ENCODE data around the gene APOL4. TPM values are rescaled to one million over a fixed set of nuclear protein-coding genes. Genes with fewer than 3 reads are reported as not detected.
A peak's percentile ranks its signal among the peaks of the same experiment; 100 is the strongest.

APOL4 gene
- polyA plus RNA-seq, 1 donor (not counting 4 experiments of a cell fraction or from before 2014, with no cell fraction given): 0.08 TPM

DNA sequence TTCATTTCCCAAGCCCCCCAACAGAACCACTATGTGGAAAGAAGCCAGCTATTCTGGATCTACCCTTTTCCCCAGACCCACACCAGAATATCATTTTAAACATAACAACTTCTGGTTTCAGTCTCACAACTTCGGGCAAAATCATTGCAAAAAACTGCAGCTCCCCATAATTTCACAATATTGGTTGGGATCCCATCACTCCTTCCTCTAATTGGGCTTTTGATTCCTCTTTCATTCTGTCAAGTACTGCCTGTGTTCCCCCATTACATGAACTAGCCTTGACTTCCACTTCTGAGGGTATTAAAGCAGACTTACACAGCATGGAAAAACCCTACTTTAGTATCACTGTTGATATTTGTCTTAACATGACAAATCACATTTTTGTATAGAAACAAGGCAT is 37.0 kb downstream of the APOL4 start:
- no peak for TF ChIP-seq EZH2 (IDR thresholded peaks at IDR 0.05; ENCODE audit: low read length)
- TF ChIP-seq, protein P1, sequence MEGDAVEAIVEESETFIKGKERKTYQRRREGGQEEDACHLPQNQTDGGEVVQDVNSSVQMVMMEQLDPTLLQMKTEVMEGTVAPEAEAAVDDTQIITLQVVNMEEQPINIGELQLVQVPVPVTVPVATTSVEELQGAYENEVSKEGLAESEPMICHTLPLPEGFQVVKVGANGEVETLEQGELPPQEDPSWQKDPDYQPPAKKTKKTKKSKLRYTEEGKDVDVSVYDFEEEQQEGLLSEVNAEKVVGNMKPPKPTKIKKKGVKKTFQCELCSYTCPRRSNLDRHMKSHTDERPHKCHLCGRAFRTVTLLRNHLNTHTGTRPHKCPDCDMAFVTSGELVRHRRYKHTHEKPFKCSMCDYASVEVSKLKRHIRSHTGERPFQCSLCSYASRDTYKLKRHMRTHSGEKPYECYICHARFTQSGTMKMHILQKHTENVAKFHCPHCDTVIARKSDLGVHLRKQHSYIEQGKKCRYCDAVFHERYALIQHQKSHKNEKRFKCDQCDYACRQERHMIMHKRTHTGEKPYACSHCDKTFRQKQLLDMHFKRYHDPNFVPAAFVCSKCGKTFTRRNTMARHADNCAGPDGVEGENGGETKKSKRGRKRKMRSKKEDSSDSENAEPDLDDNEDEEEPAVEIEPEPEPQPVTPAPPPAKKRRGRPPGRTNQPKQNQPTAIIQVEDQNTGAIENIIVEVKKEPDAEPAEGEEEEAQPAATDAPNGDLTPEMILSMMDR (optimal IDR thresholded peaks at IDR 0.05 in 1 of 3, IDR thresholded peaks at IDR 0.05 in 1 of 3, conservative IDR thresholded peaks at IDR 0.05 in 1 of 3; ENCODE audit: extremely low read depth in 1 of 3, insufficient read depth in 2 of 3, low read length in 3 of 3): no peak
- dilution Hi-C loops (cut with MboI; ENCODE audit: extremely low pct_ligation_motif_present, low sequenced_read_pairs): no loop called here

GRCh38 chr22:36163497-36163896 is 38.1 kb downstream of the APOL4 start:
- peaks cover 8% of the 10 kb centered on the region for H3K4me1 ChIP-seq (ENCODE audit: control insufficient read depth, extremely low read depth, insufficient read depth, low read length)
- H3K27ac ChIP-seq (ENCODE audit: control insufficient read depth, insufficient read depth, low read length): no peak overlapping the region
- no peaks in the 10 kb centered on the region for H3K79me2 ChIP-seq (ENCODE audit: control insufficient read depth, insufficient read depth, low read length)
- no peak overlapping the region for H3K9ac ChIP-seq (ENCODE audit: control insufficient read depth, extremely low read depth, insufficient read depth, low read length)
- no peaks in the 10 kb centered on the region for H3K9me3 ChIP-seq (ENCODE audit: control insufficient read depth, low read depth, low read length)
- dilution Hi-C loops (cut with MboI; ENCODE audit: extremely low pct_ligation_motif_present, low sequenced_read_pairs): no loop called here
- H3K4me2 ChIP-seq (ENCODE audit: control insufficient read depth, extremely low read depth, insufficient read depth, low read depth, low read length): no peak overlapping the region
- no peak overlapping the region for H3K4me3 ChIP-seq (ENCODE audit: control insufficient read depth in 2 of 3, extremely low read depth in 1 of 3, insufficient read depth in 2 of 3, low read depth in 1 of 3, low read length in 3 of 3)
- TF ChIP-seq, protein P1 (optimal IDR thresholded peaks at IDR 0.05 in 1 of 3, IDR thresholded peaks at IDR 0.05 in 1 of 3, conservative IDR thresholded peaks at IDR 0.05 in 1 of 3; ENCODE audit: extremely low read depth in 1 of 3, insufficient read depth in 2 of 3, low read length in 3 of 3): no peak
- no peak for TF ChIP-seq EZH2 (IDR thresholded peaks at IDR 0.05; ENCODE audit: low read length)
- no peaks in the 10 kb centered on the region for H3K36me3 ChIP-seq (ENCODE audit: control insufficient read depth in 2 of 2, extremely low read depth in 1 of 2, insufficient read depth in 2 of 2, low read length in 2 of 2)
- no peak for FAIRE-seq
- DNase-seq (ENCODE audit: low read depth, low spot score): no peak
- no peaks in the 10 kb centered on the region for H3K9me1 ChIP-seq (ENCODE audit: control insufficient read depth, extremely low read depth, insufficient read depth, low read length)
- H3K27me3 ChIP-seq (ENCODE audit: control insufficient read depth, extremely low read depth, insufficient read depth, low read length): peaks cover 4% of the 10 kb centered on the region
- H4K20me1 ChIP-seq (ENCODE audit: control insufficient read depth, extremely low read depth, insufficient read depth, low read length): no peaks in the 10 kb centered on the region
- H2AFZ ChIP-seq (ENCODE audit: control insufficient read depth, low read length): no peak overlapping the region

More for the DNA sequence above, 37.0 kb downstream of the APOL4 start:
- H3K4me1 ChIP-seq (ENCODE audit: control insufficient read depth, extremely low read depth, insufficient read depth, low read length): peaks cover 8% of the 10 kb centered on the region
- DNase-seq (ENCODE audit: low read depth, low spot score) (no peak), FAIRE-seq (no peak)
- no peaks in the 10 kb centered on the region for H4K20me1 ChIP-seq (ENCODE audit: control insufficient read depth, extremely low read depth, insufficient read depth, low read length)
- H3K4me3 ChIP-seq (ENCODE audit: control insufficient read depth in 2 of 3, extremely low read depth in 1 of 3, insufficient read depth in 2 of 3, low read depth in 1 of 3, low read length in 3 of 3): no peak overlapping the region
- no peaks in the 10 kb centered on the region for H3K36me3 ChIP-seq (ENCODE audit: control insufficient read depth in 2 of 2, extremely low read depth in 1 of 2, insufficient read depth in 2 of 2, low read length in 2 of 2)
- peaks cover 4% of the 10 kb centered on the region for H3K27me3 ChIP-seq (ENCODE audit: control insufficient read depth, extremely low read depth, insufficient read depth, low read length)
- H3K9ac ChIP-seq (ENCODE audit: control insufficient read depth, extremely low read depth, insufficient read depth, low read length): no peak overlapping the region
- H3K27ac ChIP-seq (ENCODE audit: control insufficient read depth, insufficient read depth, low read length): no peak overlapping the region
- H2AFZ ChIP-seq (ENCODE audit: control insufficient read depth, low read length): no peak overlapping the region
- H3K4me2 ChIP-seq (ENCODE audit: control insufficient read depth, extremely low read depth, insufficient read depth, low read depth, low read length): peak overlapping the region; percentile 14
- H3K9me3 ChIP-seq (ENCODE audit: control insufficient read depth, low read depth, low read length): no peaks in the 10 kb centered on the region
- no peaks in the 10 kb centered on the region for H3K9me1 ChIP-seq (ENCODE audit: control insufficient read depth, extremely low read depth, insufficient read depth, low read length)
- no peaks in the 10 kb centered on the region for H3K79me2 ChIP-seq (ENCODE audit: control insufficient read depth, insufficient read depth, low read length)

All from keratinocyte (primary cell).